GM19193 (cell line): ENCODE data around the gene GPR26.

ENCODE experiments used
- POLR2A ChIP-seq: IDR thresholded peaks from 4 replicates; pipeline ENCODE4 v1.6.1; 2011; ENCODE audit not compliant: insufficient read depth, insufficient read length; ENCODE audit errors: extremely low read depth

The GPR26 gene

GRCh38 chr10:123721441-123722049 is 55.4 kb downstream of the GPR26 start:
- no peak for TF ChIP-seq POLR2A

- TF ChIP-seq POLR2A: no peak
Measured at GRCh38 chr10:123722351-123722750, 56.2 kb downstream of the GPR26 start.

GRCh38 chr10:123724747-123725146 is 58.6 kb downstream of the GPR26 start:
- TF ChIP-seq POLR2A: no peak

GRCh38 chr10:123726381-123726780 is 60.2 kb downstream of the GPR26 start:
- no peak for TF ChIP-seq POLR2A

GRCh38 chr10:123726836-123727235 is 60.7 kb downstream of the GPR26 start:
- no peak for TF ChIP-seq POLR2A

GRCh38 chr10:123729523-123729922 is 63.4 kb downstream of the GPR26 start:
- TF ChIP-seq POLR2A: no peak

GRCh38 chr10:123741146-123741545 is 75.0 kb downstream of the GPR26 start:
- no peak for TF ChIP-seq POLR2A

- TF ChIP-seq POLR2A: no peak
Measured at GRCh38 chr10:123741711-123742110, 75.6 kb downstream of the GPR26 start.

- TF ChIP-seq POLR2A: no peak
Measured at GRCh38 chr10:123742751-123743440, 76.7 kb downstream of the GPR26 start.

GRCh38 chr10:123743441-123744223 is 77.5 kb downstream of the GPR26 start:
- TF ChIP-seq POLR2A: no peak

GRCh38 chr10:123744224-123744536 is 78.0 kb downstream of the GPR26 start:
- TF ChIP-seq POLR2A: no peak
